Hepatocyte (in vitro differentiated cells): Measurements from ENCODE around the gene NDP. TPM values are rescaled to one million over a fixed set of nuclear protein-coding genes. Genes with fewer than 3 reads are reported as not detected.

ENCODE experiments used
- DNase-seq: peaks from one replicate; pipeline ENCODE4 v3.0.0-alpha.2; 2016; ENCODE audit warnings: low spot score
- H2AFZ ChIP-seq: fragments of 200-600 bp; sonication (generic); 2 replicates; pipeline ENCODE4 v1.6.0; 2016; ENCODE audit warnings: antibody characterized with exemption, mild to moderate bottlenecking
- H3K27ac ChIP-seq: fragments of 200-600 bp; sonication (generic); 2 replicates; pipeline ENCODE4 v1.5.1; 2016; ENCODE audit warnings: mild to moderate bottlenecking
- H3K27me3 ChIP-seq: fragments of 200-600 bp; sonication (generic); 2 replicates; pipeline ENCODE4 v1.6.1; 2016
- H3K36me3 ChIP-seq: fragments of 200-600 bp; sonication (generic); replicated peaks from 2 replicates; pipeline ENCODE4 v1.5.1; 2016; ENCODE audit warnings: low read depth; ENCODE audit not compliant: insufficient read depth
- H3K4me1 ChIP-seq: fragments of 200-600 bp; sonication (generic); 2 replicates; pipeline ENCODE4 v1.5.1; 2016; ENCODE audit warnings: mild to moderate bottlenecking, moderate library complexity; ENCODE audit not compliant: insufficient read depth
- H3K4me2 ChIP-seq: fragments of 200-600 bp; sonication (generic); 2 replicates; pipeline ENCODE4 v1.6.0; 2016
- H3K4me3 ChIP-seq: fragments of 200-600 bp; sonication (generic); 2 replicates; pipeline ENCODE4 v1.5.1; 2016; ENCODE audit warnings: mild to moderate bottlenecking
- H3K79me2 ChIP-seq: fragments of 200-600 bp; sonication (generic); 2 replicates; pipeline ENCODE4 v1.6.0; 2017; ENCODE audit warnings: mild to moderate bottlenecking
- H3K9me2 ChIP-seq: fragments of 200-600 bp; sonication (generic); replicated peaks from 2 replicates; pipeline ENCODE4 v1.6.0; 2017; ENCODE audit warnings: mild to moderate bottlenecking; ENCODE audit not compliant: insufficient read depth
- H3K9me3 ChIP-seq: fragments of 200-600 bp; sonication (generic); 2 replicates; pipeline ENCODE4 v1.5.1; 2016; ENCODE audit warnings: low read depth, mild to moderate bottlenecking
- H4K20me1 ChIP-seq: fragments of 200-600 bp; sonication (generic); 2 replicates; pipeline ENCODE4 v1.6.0; 2016; ENCODE audit warnings: mild to moderate bottlenecking; ENCODE audit not compliant: insufficient read depth, poor library complexity, severe bottlenecking
- EZH2 ChIP-seq: fragments of 200-600 bp; sonication (generic); IDR thresholded peaks from 2 replicates; pipeline ENCODE4 v1.6.1; 2016; ENCODE audit warnings: antibody characterized with exemption, mild to moderate bottlenecking, borderline replicate concordance
- EZH2phosphoT487 ChIP-seq: fragments of 200-600 bp; sonication (generic); IDR thresholded peaks from one replicate; pipeline ENCODE4 v1.6.1; 2018; ENCODE audit warnings: antibody characterized with exemption, mild to moderate bottlenecking, low read depth, moderate library complexity; ENCODE audit not compliant: unreplicated experiment, severe bottlenecking
- WGBS: methylation state at CpG from one replicate; pipeline ENCODE4 v1.1.6; 2016; ENCODE audit warnings: low lambda C conversion rate; ENCODE audit errors: missing lambda C conversion rate; 5-methylcytosine and 5-hydroxymethylcytosine counted together
- polyA plus RNA-seq: library from polyadenylated mRNA; unstranded; fragments of >200 nt; fragmentation: Nextera tagmentation; extraction: Ambion mirVana; gene quantifications from 2 replicates; pipeline ENCODE4 v1.2.1, GENCODE V29; 2016
- total RNA-seq: library from RNA; depleted of rRNA; stranded (reverse); fragments of >200 nt; gene quantifications from 2 replicates; pipeline ENCODE4 v1.2.3, GENCODE V29; 2014
- TF ChIP-seq, protein P1 (sequence below): fragments of 200-600 bp; sonication (generic); IDR thresholded peaks from 2 replicates; pipeline ENCODE4 v1.5.1; 2016; ENCODE audit warnings: antibody characterized with exemption, mild to moderate bottlenecking; ENCODE audit not compliant: poor library complexity

The NDP gene
- total and polyA plus RNA-seq, 2 experiments from 2014 or later, result 12.2 to 16.3 TPM

DNA sequence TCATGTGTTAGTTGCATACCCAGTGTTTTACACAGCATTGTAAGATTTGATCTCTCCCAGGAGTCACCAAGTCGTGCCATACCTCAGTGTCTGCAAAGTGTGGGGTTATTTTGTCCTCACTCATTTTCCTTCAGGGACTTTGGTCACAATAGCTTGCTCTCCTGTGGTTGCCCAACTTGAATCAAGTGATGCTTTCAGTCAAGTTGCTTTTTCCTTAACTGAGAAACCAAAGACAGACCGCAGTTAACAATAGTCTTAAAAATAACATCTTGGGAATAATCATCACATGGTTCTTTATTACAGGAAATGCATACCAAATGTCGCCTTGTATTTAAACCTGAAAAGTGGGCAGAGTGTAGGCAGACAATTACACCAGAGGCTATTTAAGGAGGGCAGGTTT lies 44.5 kb upstream of the NDP start:
- 48% methylated on average over 3 of the region's 3 CpGs for WGBS
- no peaks in the 10 kb centered on the region for H4K20me1 ChIP-seq
- H3K27me3 ChIP-seq, result no peaks in the 10 kb centered on the region
- no peaks in the 10 kb centered on the region for H3K79me2 ChIP-seq
- peak overlapping the region; percentile 24 for H3K27ac ChIP-seq
- no peaks in the 10 kb centered on the region for H3K36me3 ChIP-seq
- no peaks in the 10 kb centered on the region for H3K9me2 ChIP-seq
- DNase-seq, result peak; percentile 15
- H3K4me2 ChIP-seq, result no peak overlapping the region
- no peaks in the 10 kb centered on the region for H3K4me1 ChIP-seq
- no peak overlapping the region for H2AFZ ChIP-seq
- no peak overlapping the region for H3K4me3 ChIP-seq
- TF ChIP-seq EZH2phosphoT487, result no peak
- TF ChIP-seq, protein P1, sequence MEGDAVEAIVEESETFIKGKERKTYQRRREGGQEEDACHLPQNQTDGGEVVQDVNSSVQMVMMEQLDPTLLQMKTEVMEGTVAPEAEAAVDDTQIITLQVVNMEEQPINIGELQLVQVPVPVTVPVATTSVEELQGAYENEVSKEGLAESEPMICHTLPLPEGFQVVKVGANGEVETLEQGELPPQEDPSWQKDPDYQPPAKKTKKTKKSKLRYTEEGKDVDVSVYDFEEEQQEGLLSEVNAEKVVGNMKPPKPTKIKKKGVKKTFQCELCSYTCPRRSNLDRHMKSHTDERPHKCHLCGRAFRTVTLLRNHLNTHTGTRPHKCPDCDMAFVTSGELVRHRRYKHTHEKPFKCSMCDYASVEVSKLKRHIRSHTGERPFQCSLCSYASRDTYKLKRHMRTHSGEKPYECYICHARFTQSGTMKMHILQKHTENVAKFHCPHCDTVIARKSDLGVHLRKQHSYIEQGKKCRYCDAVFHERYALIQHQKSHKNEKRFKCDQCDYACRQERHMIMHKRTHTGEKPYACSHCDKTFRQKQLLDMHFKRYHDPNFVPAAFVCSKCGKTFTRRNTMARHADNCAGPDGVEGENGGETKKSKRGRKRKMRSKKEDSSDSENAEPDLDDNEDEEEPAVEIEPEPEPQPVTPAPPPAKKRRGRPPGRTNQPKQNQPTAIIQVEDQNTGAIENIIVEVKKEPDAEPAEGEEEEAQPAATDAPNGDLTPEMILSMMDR, result no peak
- no peaks in the 10 kb centered on the region for H3K9me3 ChIP-seq

DNA sequence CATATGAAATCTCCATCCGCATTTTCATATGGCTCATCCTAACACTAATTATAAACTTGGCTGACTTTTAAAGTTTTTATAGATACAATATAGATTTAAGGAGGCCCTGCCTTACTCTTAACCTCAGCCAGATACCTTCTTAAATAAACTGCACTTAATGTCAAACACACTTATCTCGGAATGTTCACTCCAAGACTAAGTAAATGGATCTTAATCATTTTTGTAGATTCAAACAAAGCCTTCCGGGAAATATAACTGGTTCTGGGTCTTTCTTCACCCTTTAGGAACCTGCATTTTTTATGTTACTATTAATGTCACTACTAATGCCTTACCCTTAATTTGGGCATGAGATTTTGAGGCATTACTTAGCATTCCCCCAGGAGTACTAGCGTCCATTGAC lies 43.7 kb upstream of the NDP start:
- DNase-seq, result no peak
- H4K20me1 ChIP-seq, result no peaks in the 10 kb centered on the region
- no peaks in the 10 kb centered on the region for H3K79me2 ChIP-seq
- TF ChIP-seq EZH2phosphoT487, result no peak
- no peaks in the 10 kb centered on the region for H3K36me3 ChIP-seq
- H3K4me1 ChIP-seq, result no peaks in the 10 kb centered on the region
- H3K27ac ChIP-seq, result peak overlapping the region; percentile 43
- WGBS, result 59% methylated on average over 4 of the region's 4 CpGs
- H3K9me3 ChIP-seq, result no peaks in the 10 kb centered on the region
- no peaks in the 10 kb centered on the region for H3K9me2 ChIP-seq
- no peak overlapping the region for H3K4me3 ChIP-seq
- H3K27me3 ChIP-seq, result no peaks in the 10 kb centered on the region
- H2AFZ ChIP-seq, result no peak overlapping the region
- H3K4me2 ChIP-seq, result no peak overlapping the region

DNA sequence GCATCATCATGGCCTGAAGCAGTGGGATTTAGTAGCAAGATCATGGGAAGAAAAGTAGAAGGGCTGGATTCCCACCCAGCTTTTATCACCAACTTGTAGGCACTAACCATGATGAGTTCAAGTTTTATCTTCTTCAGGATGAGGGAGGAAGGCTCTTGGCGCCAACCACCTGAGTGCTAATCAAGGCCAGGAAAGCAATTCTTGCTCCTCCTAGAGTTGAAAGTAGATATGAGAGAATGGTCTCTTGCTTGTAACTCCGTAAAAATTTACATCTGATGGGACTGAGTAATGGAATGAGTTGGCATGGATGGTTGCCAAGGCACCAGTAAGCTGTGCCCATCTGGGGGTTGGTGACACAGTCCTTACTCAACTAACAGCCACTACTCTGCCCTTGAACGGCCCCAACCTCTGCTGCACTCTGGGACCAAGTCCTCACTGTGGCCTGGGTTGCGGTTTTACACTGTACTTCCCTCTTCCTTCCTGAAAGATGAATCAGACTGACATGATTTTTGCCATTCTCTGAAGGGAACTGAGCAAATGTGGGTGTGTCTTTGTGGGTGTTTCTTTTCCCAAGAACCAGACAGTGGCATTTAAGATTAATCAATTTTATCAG lies 39.4 kb upstream of the NDP start:
- Histone ChIP-seq H3K79me2 (no peaks in the 10 kb centered on the region), H3K4me1 (no peaks in the 10 kb centered on the region), H3K27me3 (no peaks in the 10 kb centered on the region), H2AFZ (no peak overlapping the region), H3K4me3 (no peak overlapping the region), H3K9me3 (no peaks in the 10 kb centered on the region), H3K4me2 (no peak overlapping the region), H3K9me2 (no peaks in the 10 kb centered on the region), H4K20me1 (no peaks in the 10 kb centered on the region), H3K27ac (no peak overlapping the region), H3K36me3 (no peaks in the 10 kb centered on the region)
- WGBS, result 71% methylated on average over 4 of the region's 4 CpGs
- TF ChIP-seq EZH2phosphoT487 (no peak), EZH2 (no peak)
- TF ChIP-seq, protein P1, result no peak
- no peak for DNase-seq

DNA sequence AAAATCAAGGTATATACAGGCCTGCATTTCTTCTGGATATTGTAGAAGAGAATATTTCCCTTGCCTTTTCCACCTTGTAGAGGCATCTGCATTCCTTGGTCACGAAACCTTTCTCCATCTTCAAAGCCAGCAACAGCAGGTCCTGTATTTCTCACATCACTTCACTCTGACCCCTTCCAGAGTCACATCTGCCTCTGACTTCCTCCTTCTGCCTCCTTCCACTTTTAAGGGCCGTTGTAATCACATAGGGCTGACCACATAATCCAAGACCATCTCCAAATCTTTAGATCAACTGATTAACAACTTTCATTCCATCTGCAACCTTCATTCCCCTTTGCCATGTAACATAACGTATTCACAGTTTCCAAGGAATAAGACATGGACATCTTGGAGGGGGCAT lies 38.3 kb upstream of the NDP start:
- TF ChIP-seq EZH2, result no peak
- no peak for TF ChIP-seq EZH2phosphoT487
- TF ChIP-seq, protein P1, result no peak
- no peaks in the 10 kb centered on the region for H3K9me3 ChIP-seq
- no peaks in the 10 kb centered on the region for H3K36me3 ChIP-seq
- H3K4me1 ChIP-seq, result no peaks in the 10 kb centered on the region
- no peak overlapping the region for H2AFZ ChIP-seq
- 56% methylated on average over 3 of the region's 3 CpGs for WGBS
- H3K4me2 ChIP-seq, result no peak overlapping the region
- no peaks in the 10 kb centered on the region for H3K79me2 ChIP-seq
- no peaks in the 10 kb centered on the region for H3K27me3 ChIP-seq
- no peak for DNase-seq
- no peaks in the 10 kb centered on the region for H4K20me1 ChIP-seq
- no peak overlapping the region for H3K4me3 ChIP-seq
- no peaks in the 10 kb centered on the region for H3K9me2 ChIP-seq
- H3K27ac ChIP-seq, result no peak overlapping the region
